ENCODE results near the gene EME2. TPM values are rescaled to one million over a fixed set of nuclear protein-coding genes. Genes with fewer than 3 reads are reported as not detected.

Gene EME2
- total and polyA plus RNA-seq, 2 donors (not counting 1 experiment from before 2014, with no cell fraction given), result 2.2 to 8.3 TPM

- no peak overlapping the region for H3K4me3 ChIP-seq (replicated peaks in 1 of 4; ENCODE audit: control extremely low read depth in 1 of 4, insufficient read depth in 1 of 4, low read depth in 3 of 4, low read length in 4 of 4)
- no peak overlapping the region for H3K27ac ChIP-seq (ENCODE audit: insufficient read depth, low read length)
- H2AFZ ChIP-seq (ENCODE audit: low read length), result no peak overlapping the region
- no peaks in the 10 kb centered on the region for H3K4me1 ChIP-seq (ENCODE audit: control insufficient read depth, extremely low read depth, insufficient read depth, low read length)
- no peaks in the 10 kb centered on the region for H3K27me3 ChIP-seq (ENCODE audit: control insufficient read depth, insufficient read depth, low read length)
- no peak for DNase-seq (ENCODE audit: low read depth in 2 of 2)
- H3K9ac ChIP-seq (ENCODE audit: insufficient read depth, low read length), result no peak overlapping the region
- H3K36me3 ChIP-seq (ENCODE audit: control insufficient read depth, insufficient read depth, low read length), result peaks cover 10% of the 10 kb centered on the region
- H3K79me2 ChIP-seq (ENCODE audit: control insufficient read depth, insufficient read depth, low read length), result no peaks in the 10 kb centered on the region
- H3K9me3 ChIP-seq (ENCODE audit: control insufficient read depth, insufficient read depth, low read depth, low read length), result no peaks in the 10 kb centered on the region
- no peaks in the 10 kb centered on the region for H4K20me1 ChIP-seq (ENCODE audit: control insufficient read depth, extremely low read depth, insufficient read depth, low read length)
- H3K4me2 ChIP-seq (ENCODE audit: extremely low read depth, insufficient read depth, low read length), result no peak overlapping the region
- TF ChIP-seq EZH2 (IDR thresholded peaks at IDR 0.05; ENCODE audit: low read length, missing control alignments), result no peak
- no peak for TF ChIP-seq CTCF (conservative IDR thresholded peaks at IDR 0.05 in 1 of 2, IDR thresholded peaks at IDR 0.05 in 1 of 2; ENCODE audit: low read depth in 1 of 2, low read length in 2 of 2)
Measured at GRCh38 chr16:1819611-1820010, 47.0 kb downstream of the EME2 start.

GRCh38 chr16:1820096-1820945 lies 47.7 kb downstream of the EME2 start:
- peaks cover 10% of the 10 kb centered on the region for H3K36me3 ChIP-seq (ENCODE audit: control insufficient read depth, insufficient read depth, low read length)
- no peaks in the 10 kb centered on the region for H3K9me3 ChIP-seq (ENCODE audit: control insufficient read depth, insufficient read depth, low read depth, low read length)
- no peak for TF ChIP-seq CTCF (conservative IDR thresholded peaks at IDR 0.05 in 1 of 2, IDR thresholded peaks at IDR 0.05 in 1 of 2; ENCODE audit: low read depth in 1 of 2, low read length in 2 of 2)
- no peak for TF ChIP-seq EZH2 (IDR thresholded peaks at IDR 0.05; ENCODE audit: low read length, missing control alignments)
- no peaks in the 10 kb centered on the region for H3K4me1 ChIP-seq (ENCODE audit: control insufficient read depth, extremely low read depth, insufficient read depth, low read length)
- no peaks in the 10 kb centered on the region for H4K20me1 ChIP-seq (ENCODE audit: control insufficient read depth, extremely low read depth, insufficient read depth, low read length)
- H2AFZ ChIP-seq (ENCODE audit: low read length), result no peak overlapping the region
- no peak overlapping the region for H3K4me2 ChIP-seq (ENCODE audit: extremely low read depth, insufficient read depth, low read length)
- no peaks in the 10 kb centered on the region for H3K27me3 ChIP-seq (ENCODE audit: control insufficient read depth, insufficient read depth, low read length)
- no peak overlapping the region for H3K4me3 ChIP-seq (replicated peaks in 1 of 4; ENCODE audit: control extremely low read depth in 1 of 4, insufficient read depth in 1 of 4, low read depth in 3 of 4, low read length in 4 of 4)
- DNase-seq (ENCODE audit: low read depth in 2 of 2), result no peak
- peaks cover 2% of the 10 kb centered on the region for H3K79me2 ChIP-seq (ENCODE audit: control insufficient read depth, insufficient read depth, low read length)
- no peak overlapping the region for H3K9ac ChIP-seq (ENCODE audit: insufficient read depth, low read length)
- H3K27ac ChIP-seq (ENCODE audit: insufficient read depth, low read length), result no peak overlapping the region

- H3K27me3 ChIP-seq (ENCODE audit: control insufficient read depth, insufficient read depth, low read length), result no peaks in the 10 kb centered on the region
- TF ChIP-seq CTCF (conservative IDR thresholded peaks at IDR 0.05 in 1 of 2, IDR thresholded peaks at IDR 0.05 in 1 of 2; ENCODE audit: low read depth in 1 of 2, low read length in 2 of 2) (no peak), EZH2 (IDR thresholded peaks at IDR 0.05; ENCODE audit: low read length, missing control alignments) (no peak)
- no peak overlapping the region for H3K9ac ChIP-seq (ENCODE audit: insufficient read depth, low read length)
- no peak overlapping the region for H3K27ac ChIP-seq (ENCODE audit: insufficient read depth, low read length)
- no peaks in the 10 kb centered on the region for H4K20me1 ChIP-seq (ENCODE audit: control insufficient read depth, extremely low read depth, insufficient read depth, low read length)
- peaks cover 2% of the 10 kb centered on the region for H3K79me2 ChIP-seq (ENCODE audit: control insufficient read depth, insufficient read depth, low read length)
- H3K4me1 ChIP-seq (ENCODE audit: control insufficient read depth, extremely low read depth, insufficient read depth, low read length), result no peaks in the 10 kb centered on the region
- no peak overlapping the region for H2AFZ ChIP-seq (ENCODE audit: low read length)
- no peak overlapping the region for H3K4me2 ChIP-seq (ENCODE audit: extremely low read depth, insufficient read depth, low read length)
- DNase-seq (ENCODE audit: low read depth in 2 of 2), result no peak
- no peaks in the 10 kb centered on the region for H3K9me3 ChIP-seq (ENCODE audit: control insufficient read depth, insufficient read depth, low read depth, low read length)
- no peak overlapping the region for H3K4me3 ChIP-seq (replicated peaks in 1 of 4; ENCODE audit: control extremely low read depth in 1 of 4, insufficient read depth in 1 of 4, low read depth in 3 of 4, low read length in 4 of 4)
- peaks cover 8% of the 10 kb centered on the region for H3K36me3 ChIP-seq (ENCODE audit: control insufficient read depth, insufficient read depth, low read length)
Measured at GRCh38 chr16:1820946-1821290, 48.3 kb downstream of the EME2 start.
